Epithelial cell of esophagus (primary cell): ENCODE results near the gene CCR5AS.

ENCODE experiments used
- DNase-seq: peaks from one replicate; pipeline ENCODE4 v3.0.0; 2010; ENCODE audit warnings: low read depth
- H3K4me3 ChIP-seq: 2 replicates; pipeline ENCODE4 v1.5.1; 2011; ENCODE audit warnings: mild to moderate bottlenecking, low read length, control low read depth
- CTCF ChIP-seq: IDR thresholded peaks from 2 replicates; pipeline ENCODE4 v1.5.1; 2011; ENCODE audit warnings: low read depth, mild to moderate bottlenecking, low read length, control low read depth, inconsistent platforms; ENCODE audit not compliant: insufficient read depth; ENCODE audit errors: missing control alignments

Gene CCR5AS

DNA sequence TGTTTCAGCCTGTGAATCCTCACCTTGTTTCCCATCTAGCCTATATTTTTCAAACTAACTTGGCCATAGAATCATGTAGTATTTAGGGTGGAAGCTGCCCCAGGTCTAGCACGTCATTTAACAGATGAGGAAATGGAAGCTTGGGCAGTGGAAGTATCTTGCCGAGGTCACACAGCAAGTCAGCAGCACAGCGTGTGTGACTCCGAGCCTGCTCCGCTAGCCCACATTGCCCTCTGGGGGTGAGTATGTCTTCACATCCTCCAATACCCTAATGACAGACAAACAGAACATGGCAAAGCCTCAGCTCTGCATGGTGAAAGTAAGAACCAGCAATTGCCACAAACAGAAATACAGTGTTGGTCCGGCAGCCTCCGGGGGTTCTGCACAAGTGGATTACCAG is 38.3 kb downstream of the CCR5AS start:
- no peak overlapping the region for H3K4me3 ChIP-seq
- peak; percentile 32 for DNase-seq
- TF ChIP-seq CTCF: peak; percentile 28

GRCh38 chr3:46367811-46368210 is 39.1 kb downstream of the CCR5AS start:
- TF ChIP-seq CTCF: no peak
- no peak for DNase-seq
- no peak overlapping the region for H3K4me3 ChIP-seq

DNA sequence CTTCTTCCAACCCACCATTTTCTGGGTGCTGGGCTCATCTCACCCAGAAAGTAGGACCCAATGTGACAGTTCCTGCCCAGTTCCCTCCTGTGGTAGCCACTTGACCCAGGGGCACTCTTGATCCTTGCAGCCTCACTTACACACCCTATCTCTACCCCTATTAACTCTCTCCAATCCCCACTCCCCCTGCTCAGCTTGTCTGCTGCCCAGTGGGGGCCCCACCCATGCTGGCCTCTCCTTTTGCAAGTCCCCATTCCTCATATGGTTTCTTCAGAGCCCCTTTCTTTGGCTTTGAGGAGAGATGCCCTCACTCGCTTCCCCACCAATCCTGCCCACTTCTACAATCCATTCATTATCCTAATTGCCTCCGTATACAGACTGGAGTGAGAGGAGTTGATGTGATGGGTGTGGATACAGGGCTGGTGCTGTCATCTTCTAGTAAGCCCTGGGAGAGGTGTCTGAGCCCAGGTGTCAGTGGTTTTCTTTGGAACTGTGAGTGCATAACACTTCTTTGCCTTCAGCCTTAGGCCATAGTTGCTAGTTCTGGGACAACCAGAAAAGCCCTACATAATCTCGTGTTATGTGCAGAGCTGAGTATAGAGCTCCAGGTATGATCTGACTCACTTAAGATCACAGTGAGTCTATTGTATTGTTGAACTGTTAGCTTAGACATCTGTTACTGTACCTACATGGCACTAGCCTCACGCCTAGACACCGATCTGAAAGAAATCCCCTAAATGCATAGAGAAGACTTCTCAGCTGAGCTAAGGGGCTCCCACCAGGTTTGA is 40.9 kb downstream of the CCR5AS start:
- no peak for TF ChIP-seq CTCF
- no peak overlapping the region for H3K4me3 ChIP-seq
- peak; percentile 37 for DNase-seq

- no peak for DNase-seq
- H3K4me3 ChIP-seq: no peak overlapping the region
- TF ChIP-seq CTCF: no peak
Observed at GRCh38 chr3:46365041-46365440, 41.8 kb downstream of the CCR5AS start.

DNA sequence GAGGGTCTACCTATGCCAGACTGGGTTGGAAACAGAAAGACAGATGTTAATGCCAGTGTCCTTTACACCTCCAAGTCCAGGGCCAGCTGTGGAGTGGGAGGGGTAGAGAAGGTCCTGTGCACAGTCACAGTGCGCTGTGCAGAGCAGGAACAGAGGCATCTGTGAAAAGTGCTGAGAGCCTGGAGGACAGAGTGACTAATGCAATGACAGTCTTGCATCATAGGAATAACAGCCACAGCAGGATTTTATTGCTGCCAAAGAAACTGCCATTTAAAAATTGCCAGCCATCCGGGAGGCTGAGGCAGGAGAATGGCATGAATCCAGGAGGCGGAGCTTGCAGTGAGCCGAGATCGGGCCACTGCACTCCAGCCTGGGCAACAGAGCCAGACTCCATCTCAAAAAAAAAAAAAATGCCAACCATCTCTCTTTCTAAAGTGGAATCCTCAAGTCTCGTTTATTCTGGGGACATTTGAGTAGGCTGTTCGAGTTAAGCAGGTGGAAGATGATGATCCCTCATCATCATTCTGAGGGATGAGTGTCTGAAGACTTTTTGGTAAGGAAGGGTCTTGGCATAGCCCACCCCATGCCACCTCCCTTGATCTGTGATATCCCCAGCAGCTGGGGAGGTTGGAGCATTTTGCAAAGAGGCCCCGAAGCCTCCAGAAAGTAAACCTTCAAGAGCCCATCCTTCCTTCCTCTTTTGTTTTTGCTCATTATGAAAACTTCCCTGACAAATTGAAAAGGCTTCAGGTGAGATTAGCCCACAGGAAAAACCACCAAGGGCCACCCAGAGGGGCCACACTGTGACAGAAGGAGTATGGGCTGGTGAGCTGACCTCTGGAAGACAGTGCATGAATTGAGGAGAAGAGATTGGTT is 45.2 kb downstream of the CCR5AS start:
- TF ChIP-seq CTCF: no peak
- no peak overlapping the region for H3K4me3 ChIP-seq
- peak; percentile 75 for DNase-seq

DNA sequence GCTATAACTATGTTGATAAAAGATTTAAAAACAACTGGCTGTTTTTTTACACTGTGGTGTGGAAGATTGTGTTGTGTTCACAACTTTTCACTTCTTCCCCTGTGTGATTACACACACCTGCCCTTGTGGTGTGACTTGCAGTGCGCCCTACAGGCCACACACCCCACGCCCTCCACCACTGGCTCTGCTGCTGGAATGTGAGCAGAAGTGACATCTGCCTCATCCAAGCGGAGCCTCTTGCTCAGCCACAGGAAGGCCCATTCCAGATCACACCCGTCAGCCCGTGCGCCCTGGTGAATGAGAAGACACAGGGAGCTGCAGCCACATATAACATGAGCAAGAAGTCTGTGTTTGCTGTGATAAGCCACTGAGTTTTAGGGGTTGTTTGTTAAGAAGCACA is 46.0 kb downstream of the CCR5AS start:
- TF ChIP-seq CTCF: no peak
- no peak overlapping the region for H3K4me3 ChIP-seq
- DNase-seq: no peak
